Fibroblast of upper back skin (primary cell): ENCODE results near the gene DAAM2.

Experiments used
- DNase-seq: peaks from one replicate; pipeline ENCODE4 v3.0.0-alpha.2; 2013

Gene DAAM2

GRCh38 chr6:39849764-39850163 lies 57.6 kb downstream of the DAAM2 start:
- peak; percentile 66 for DNase-seq

GRCh38 chr6:39850736-39851297 lies 58.6 kb downstream of the DAAM2 start:
- peak; percentile 25 for DNase-seq

GRCh38 chr6:39851331-39851730 lies 59.2 kb downstream of the DAAM2 start:
- DNase-seq: no peak

- DNase-seq: no peak
These were observed 60.1 kb downstream of the DAAM2 start for GRCh38 chr6:39852324-39852723.

- no peak for DNase-seq
These were observed 61.4 kb downstream of the DAAM2 start for GRCh38 chr6:39853604-39854003.

GRCh38 chr6:39855356-39855995 lies 63.3 kb downstream of the DAAM2 start:
- peak; percentile 34 for DNase-seq

- DNase-seq: no peak
These were observed 66.8 kb downstream of the DAAM2 start for GRCh38 chr6:39859025-39859424.

- no peak for DNase-seq
These were observed 69.5 kb downstream of the DAAM2 start for GRCh38 chr6:39861663-39862062.

GRCh38 chr6:39865011-39865888 lies 73.1 kb downstream of the DAAM2 start:
- peak; percentile 64 for DNase-seq

- DNase-seq: no peak
These were observed 75.4 kb downstream of the DAAM2 start for GRCh38 chr6:39867592-39867991.

- DNase-seq: no peak
These were observed 78.8 kb downstream of the DAAM2 start for GRCh38 chr6:39870950-39871349.

- DNase-seq: no peak
These were observed 81.3 kb downstream of the DAAM2 start for GRCh38 chr6:39873439-39873838.

GRCh38 chr6:39876111-39876510 lies 83.9 kb downstream of the DAAM2 start:
- DNase-seq: no peak

GRCh38 chr6:39876826-39877225 lies 84.7 kb downstream of the DAAM2 start:
- no peak for DNase-seq

GRCh38 chr6:39879535-39879934 lies 87.4 kb downstream of the DAAM2 start:
- no peak for DNase-seq

GRCh38 chr6:39880594-39880993 lies 88.4 kb downstream of the DAAM2 start:
- DNase-seq: no peak

GRCh38 chr6:39881851-39882530 lies 89.8 kb downstream of the DAAM2 start:
- peak; percentile 96 for DNase-seq

GRCh38 chr6:39882531-39882899 lies 90.3 kb downstream of the DAAM2 start:
- peak; percentile 100 for DNase-seq

- DNase-seq: peak; percentile 69
These were observed 92.5 kb downstream of the DAAM2 start for GRCh38 chr6:39884696-39885095.

GRCh38 chr6:39885691-39886090 lies 93.5 kb downstream of the DAAM2 start:
- no peak for DNase-seq

GRCh38 chr6:39886871-39887270 lies 94.7 kb downstream of the DAAM2 start:
- DNase-seq: no peak

GRCh38 chr6:39887692-39888450 lies 95.7 kb downstream of the DAAM2 start:
- DNase-seq: peak; percentile 89

GRCh38 chr6:39889229-39889628 lies 97.1 kb downstream of the DAAM2 start:
- DNase-seq: no peak
